Activated CD8-positive, alpha-beta memory T cell treated with anti-CD3 and anti-CD28 coated beads for 4 hours (primary cell): ENCODE data around the gene PLCB2.

Experiments used
- DNase-seq, 2 donors: peaks; one replicate each; pipeline ENCODE4 v3.0.0-alpha.2; 2020; ENCODE audit warnings: low read depth in 2 of 2

Gene PLCB2

DNA sequence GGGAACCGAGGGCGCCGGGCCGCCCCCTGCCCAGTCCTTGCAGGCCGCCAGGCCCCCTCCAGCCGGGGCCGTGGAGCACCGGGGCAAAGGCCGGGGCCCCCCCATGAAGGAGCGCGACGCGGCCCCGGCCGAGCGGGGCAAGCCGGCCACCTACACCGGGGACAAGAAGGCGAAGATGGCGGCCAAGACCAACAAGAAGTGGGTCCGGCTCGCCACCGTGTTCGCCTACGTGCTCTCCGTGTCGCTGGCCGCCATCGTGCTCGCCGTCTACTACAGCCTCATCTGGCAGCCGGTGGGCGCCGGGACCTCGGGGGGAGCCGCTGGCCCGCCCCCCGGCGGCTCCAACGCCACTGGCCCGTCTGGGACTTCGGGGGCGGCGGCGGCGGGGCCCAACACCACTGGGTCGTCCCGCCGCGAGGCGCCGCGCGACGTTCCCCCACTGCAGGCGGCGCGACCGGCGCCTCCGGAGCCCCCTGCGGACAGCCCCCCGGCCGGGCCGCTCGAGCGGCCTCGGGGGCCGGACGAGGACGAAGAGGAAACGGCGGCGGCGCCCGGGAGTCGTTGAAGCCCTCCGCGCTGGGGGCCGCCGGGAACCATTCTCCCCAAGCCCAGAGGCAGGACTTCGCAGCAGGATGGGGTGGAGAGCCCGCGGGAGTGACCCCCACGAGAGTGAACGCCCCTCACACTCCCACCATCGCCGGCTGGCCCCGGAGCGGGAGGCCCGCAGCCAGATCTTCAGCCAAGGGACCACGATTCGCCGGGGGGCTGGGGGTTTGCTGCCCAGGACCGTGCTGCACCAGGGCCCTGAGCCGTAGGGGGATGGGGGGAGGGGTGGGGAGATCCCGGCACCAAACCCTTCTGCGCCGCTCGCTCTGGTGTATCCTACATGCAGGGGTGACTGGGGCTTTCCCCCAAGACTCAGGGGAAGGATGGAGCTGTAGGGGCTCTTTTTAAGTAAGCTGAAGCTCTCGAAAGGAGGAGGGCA lies 16.5 kb upstream of the PLCB2 start:
- no peak for DNase-seq

DNA sequence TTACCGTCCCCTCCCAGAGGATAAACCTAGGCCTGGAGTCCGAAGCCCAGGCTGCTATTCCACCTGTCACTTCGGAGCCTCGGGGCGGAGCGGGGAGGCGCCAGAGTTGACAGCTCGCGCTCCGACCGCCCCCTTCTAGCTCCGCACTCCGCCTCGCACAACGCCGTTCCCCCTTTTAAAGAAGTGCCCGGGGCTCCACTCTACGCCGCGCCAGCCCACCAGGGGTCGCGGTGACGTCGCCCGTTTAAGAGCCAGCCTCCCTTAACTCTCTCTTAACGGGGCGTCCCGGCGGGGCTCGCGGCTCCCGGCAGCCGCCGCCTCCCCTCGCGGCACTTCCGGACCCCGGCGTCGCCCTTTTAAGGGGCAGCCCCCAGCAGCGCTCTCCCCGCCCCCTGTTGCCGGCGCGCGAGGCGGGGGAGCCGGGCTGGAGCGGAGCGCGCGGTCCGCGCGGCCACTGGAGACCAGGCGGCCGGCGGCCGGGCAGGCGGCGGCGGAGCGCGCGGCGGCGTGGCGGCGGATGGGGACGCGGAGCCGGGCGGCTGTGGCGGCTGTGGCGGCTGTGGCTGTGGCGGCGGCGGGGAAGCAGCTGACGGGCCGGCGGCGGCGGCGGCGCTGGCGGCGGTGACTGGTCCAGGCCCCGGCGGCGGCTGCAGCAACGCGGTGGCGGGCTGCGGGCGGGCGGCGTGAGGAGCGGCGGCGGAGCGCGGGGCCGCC lies 15.7 kb upstream of the PLCB2 start, which contains the start of gene INAFM2:
Gene INAFM2 (plus strand): TSS at position 454 of the 714 bp plus-strand sequence. CDS start 364 bp downstream, outside the sequence.
- DNase-seq = peak; percentile 87

DNA sequence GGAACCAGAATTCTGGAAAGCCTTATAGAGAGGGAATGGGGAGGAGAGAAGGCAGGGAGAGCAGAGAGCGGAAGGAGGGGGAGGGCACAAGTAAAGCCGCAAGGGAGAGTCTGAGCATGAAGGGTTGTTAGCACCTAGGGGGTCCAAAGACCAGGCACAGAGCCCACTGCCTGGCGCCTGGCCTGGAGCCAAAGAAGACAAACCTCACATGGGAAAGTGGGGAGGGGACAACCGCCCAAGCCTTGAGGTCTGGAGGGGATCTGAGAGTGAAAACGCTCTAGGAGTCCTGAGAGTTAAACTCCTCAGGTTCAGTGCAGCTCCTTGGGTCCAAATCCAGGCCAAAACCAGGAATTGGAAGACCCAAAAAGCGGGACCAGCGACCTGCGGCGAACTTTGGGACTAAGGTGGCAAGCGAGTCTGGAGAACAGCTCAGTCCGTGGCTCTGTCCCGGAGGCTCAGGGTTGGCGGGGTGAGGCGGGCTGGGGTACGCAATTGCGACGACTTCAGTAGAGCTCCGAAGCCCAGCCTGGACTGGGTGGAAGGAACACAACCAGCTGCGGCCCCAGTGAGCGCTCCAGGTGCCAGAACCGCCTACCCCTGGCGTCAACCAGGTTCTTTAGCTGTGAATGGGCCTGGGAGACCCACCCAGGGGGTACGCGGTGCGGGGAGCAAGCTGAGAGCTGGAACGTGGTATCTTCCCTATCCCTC lies 14.9 kb upstream of the PLCB2 start:
- no peak for DNase-seq

DNA sequence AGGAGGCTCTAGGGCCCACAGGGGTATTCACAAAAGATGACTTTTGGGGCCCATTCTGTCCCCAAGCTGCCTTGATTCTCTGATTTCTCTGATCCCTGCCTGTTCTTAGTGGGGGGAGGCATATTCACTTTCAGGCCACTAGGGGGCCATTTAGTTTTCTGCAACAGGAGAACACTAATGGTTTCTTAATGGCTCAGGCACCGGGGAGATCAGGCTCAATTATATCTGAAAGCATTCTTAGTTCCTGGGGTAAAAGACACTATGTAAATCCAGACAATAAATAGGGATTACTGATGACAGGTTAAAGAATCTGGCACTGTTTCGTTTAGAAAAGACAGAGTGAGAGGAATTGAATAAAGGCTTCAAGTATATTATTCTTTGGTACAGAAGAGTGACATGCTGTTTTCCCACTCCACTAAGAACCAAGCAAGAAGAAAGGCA lies 13.2 kb upstream of the PLCB2 start:
- peak in 1 of 2 donors; percentile 35 for DNase-seq

DNA sequence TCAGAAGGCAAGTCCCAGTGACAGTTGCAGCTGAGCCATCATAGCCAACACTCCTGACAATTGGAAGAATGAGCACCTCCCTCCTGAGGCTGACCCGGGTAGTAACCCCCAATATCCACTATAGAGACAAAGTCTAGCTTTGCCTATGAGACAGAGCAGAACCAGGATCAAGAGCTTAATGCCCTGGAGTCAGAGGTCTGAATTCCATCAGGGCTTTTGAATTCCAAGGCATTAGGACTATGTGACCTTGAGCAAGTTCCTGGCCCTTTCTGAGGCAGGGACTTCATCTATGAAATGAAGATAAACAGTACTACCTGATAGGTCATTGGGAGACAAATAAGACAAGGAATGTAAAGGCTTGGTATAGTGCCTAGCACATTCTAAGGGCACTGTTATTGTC lies 12.7 kb upstream of the PLCB2 start:
- DNase-seq = no peak

DNA sequence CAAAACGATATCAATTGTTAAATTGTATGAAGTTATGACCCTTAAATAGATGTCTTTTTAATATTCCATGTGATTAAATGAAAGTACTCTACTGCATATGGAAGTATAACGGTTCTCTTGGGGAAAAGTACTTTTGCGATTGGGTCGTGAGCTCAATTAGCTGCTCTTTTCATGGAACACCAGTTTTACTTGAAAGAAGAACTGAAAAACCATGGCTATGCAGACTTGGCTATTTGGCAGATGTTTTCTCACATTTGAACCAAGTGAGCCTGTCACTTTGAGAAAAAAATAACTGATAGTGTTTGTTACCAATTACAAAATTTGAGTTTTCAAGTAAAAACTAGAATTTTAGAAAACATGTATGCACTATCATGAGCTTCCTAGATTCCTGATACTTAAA lies 9.8 kb upstream of the PLCB2 start:
- DNase-seq = no peak

DNA sequence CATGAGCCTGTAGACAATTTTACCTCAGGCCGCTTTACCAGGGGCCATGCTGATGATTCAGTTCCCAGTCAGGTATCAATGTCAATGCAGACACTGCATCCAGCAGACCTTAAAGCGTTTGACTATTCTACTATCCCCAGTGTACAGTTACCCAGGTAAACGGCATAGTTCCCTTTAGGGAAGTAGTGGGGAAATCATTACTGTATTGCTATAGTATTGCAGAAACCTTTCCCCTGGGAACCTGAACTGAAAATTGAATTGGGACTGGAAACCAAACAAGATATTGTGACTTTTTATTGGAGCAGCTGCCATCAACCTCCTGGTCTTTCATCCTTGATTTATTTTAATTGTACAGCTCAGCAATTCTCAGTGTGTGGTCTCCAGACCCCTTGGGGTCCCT lies 9.2 kb upstream of the PLCB2 start:
- DNase-seq = no peak

DNA sequence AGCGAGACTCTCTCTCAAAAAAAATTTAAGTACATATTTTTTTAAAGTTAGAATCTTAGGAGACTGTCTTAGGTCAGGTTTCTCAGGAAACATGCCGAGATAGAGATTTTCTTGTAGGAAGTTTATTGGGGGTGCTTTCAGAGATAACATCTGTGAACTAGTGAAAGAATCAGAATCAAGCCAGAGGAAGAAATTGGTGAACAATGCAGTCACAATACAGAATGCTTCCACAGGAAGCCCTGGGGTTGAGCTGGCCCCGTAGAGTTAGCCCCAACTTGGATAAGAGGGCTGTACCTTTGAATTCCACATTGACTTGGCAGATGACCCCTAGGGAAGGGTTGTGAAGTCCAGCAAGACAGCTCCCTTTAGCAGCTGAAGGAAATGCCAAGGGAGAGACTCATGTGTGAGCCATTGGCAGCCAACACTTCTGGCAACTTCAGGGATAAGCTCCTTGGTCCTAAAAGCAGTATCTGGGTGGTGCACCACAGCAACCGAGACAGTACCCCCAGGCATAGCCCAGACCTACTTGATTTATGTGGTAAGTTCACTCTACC lies 7.1 kb upstream of the PLCB2 start:
- no peak for DNase-seq

DNA sequence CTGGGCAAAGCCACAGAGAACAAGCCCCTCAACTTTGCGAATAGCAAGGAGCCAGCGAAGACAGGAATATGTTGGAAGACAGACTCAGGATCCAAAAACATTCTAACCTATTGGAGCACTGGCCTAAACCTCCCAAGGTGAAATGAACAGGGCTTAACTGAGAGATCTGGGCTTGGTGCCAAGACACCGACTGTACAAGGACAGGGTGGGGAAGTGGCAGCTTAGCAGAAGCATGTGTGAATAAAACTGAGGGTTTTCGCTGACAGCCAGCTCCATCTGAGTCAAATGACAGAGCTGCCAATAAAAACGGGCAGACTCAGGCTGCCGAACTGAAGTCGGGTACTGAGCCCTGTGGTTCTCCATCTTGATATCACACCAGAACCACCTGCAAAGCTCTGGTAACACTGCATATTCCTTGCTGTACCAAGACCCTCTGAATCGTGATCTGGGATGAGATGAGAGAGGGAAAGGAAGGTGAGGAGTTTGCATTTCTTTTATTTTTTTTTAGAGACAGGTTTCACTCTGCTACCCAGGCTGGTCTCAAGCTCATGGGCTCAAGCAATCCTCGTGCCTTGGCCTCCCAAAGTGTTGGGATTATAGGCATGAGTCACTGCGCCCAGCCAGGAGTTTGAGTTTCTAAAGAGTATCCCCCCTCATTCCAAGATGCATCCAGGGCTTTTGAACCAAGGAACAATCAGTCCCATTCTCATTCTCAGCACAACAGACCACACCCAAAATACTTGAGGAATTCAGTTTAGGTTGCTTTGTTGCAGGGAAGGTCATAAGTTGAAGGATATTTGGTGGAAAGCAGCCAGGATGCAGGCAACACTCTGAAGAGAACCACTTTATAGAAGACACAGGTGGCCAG lies 6.0 kb upstream of the PLCB2 start:
- no peak for DNase-seq

DNA sequence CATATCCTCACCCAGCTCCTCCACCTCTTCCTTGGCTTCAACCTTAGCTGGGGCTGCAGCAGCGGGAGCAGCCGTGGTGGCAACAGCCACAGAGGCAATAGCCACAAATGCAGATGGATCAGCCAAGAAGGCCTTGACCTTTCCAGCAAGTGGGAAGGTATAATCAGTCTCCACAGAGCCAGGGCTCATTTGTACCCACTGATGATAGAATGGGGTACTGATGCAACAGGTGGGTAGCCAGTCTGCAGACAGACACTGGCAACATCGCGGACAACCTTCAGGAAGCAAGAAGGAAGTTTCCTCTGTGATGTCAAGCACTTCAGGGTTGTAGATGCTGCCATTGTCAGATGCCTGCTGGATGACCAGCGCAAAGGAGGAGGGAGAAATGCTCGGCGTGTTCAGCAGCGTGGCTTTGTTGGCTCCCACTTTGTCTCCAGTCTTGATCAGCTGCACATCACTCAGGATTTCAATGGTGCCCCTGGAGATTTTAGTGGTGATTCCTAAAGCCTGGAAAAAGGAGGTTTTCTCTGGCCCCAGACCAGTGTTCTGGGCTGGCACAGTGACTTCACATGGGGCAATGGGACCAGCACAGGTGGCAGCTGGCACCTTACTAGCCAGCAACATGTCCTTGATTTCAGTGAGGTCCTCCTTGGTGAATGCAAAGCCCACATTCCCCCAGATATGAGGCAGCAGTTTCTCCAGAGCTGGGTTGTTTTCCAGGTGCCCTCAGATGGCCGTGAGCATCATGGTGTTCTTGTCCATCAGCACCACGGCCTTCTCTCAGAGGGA lies 4.8 kb upstream of the PLCB2 start:
- no peak for DNase-seq

DNA sequence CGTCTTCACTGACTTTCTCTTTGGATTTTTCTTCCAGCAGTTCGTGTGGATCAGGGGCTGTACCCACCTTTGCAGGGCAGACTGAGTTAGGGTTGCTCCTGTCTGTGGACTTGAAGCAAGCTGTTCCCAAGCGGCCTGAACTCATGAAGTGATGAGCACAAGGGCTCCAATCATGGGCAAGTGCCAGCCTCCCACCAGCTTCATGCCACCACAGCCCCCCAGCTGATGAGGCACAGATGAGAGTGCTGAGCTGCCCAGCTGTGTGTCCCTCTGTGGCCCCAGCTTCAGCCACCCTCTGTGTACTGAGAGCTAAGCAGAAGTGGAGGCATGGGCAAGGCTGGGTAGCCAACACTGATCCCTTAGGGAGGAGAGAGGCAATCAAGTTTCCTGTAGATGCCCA lies 3.3 kb upstream of the PLCB2 start:
- no peak for DNase-seq

DNA sequence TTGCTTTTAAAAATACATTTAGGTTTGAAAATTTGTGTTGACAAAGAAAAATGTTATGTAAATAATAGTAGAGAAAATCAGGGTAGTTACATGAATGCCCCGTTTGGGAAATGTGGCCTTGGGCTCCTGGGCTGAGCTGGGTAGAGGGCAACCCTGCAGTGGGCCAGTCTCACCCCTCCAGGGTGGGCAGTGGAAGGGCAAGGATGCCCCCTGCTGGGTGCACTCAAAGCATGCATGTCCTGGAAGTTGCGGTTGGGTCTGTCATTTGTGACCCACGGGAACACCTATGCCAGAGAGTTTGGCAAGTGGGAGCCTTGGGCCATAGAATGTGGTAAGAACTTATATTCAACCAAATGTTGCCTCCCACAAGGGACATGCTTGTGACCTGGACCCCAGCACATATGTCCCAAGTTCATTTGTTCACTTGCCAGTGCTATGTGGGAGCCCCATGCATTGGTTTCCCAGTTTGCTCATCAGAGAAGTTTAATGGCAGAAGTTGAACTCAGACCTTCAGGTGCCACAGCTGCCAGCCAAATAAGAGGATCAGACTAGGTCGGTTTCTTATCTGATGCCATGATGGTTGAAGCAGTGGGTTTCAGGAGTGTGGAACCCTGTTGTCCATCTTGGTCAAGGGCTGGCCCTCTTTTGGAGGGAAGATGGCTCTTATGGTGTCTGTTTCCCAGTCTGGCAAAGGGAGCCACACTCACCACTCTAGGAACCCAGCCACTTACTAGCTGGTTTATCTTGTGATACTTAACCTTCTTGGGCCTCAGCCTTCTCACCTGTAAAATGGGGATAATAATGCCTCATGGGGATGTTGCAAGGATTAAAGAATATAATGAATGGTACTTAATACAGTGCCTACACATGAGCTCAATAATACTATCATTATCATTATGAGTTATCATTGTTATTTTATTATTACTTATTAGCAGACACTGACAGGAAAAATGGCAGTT lies 2.5 kb upstream of the PLCB2 start:
- DNase-seq = no peak

DNA sequence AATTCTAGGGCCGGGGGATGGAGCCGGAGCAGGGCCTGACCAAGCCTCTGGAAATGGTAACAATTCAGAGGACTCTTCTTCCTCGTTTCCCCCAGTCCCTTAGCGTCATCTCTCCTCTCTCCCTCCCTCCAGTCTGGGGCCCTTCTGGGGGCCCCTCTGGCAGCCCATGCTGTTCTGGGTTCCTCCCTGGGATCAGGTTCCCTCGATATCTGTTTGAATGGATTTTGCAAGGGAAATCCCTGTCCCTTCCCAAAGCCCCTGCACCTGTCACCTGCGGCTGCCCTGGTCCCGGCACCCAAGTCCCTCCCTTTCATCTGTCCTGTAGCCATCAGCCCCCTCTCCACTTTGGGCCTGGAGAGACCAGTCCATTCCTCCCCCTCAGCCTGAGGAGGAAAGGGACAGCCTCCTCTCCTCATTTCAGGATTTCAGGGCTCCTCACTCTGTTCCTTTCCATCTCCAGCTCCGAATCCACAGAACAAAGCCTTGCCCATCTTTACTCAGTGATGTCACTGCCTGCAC lies 1.7 kb upstream of the PLCB2 start:
- no peak for DNase-seq

DNA sequence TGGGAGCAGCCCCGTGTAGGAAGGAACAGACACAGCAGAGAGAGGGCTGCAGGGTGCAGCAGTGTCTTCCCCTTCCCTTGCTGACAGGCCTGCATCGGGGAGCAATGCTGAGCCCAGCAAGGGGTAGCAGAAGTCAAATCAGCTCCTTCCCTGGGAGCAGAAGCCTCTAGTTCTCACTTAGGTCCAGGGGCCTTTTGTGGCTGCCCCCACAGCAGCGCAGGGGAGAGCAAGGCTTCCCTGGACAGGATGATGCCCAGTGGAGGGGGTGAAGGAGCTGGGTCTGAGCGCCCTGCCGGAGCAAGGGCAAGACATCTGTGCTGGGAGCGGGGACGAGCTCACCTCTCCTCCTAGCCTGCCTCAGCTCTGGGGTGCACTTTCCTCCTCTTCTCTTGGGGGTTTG lies 827 bp downstream of the PLCB2 start:
- DNase-seq = no peak

DNA sequence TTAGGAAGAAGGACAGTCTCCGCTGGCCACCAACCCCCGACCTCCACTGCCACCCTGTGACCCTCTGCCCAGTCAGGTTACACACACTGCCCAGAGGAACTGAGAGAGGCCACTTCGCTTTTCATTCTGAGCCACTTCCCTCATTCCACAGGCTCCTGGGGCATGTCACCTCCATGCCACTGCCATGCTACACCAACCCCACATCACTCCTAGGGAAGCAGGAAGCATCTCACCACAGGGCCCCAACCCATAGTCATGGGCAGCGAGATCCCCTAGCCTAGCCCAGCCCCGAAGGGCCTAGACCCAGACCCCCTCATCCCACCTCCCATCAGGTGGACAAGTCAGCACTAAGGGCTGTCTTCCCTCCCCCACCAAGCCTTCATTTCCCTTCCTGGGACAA lies 1.4 kb downstream of the PLCB2 start:
- DNase-seq = no peak

DNA sequence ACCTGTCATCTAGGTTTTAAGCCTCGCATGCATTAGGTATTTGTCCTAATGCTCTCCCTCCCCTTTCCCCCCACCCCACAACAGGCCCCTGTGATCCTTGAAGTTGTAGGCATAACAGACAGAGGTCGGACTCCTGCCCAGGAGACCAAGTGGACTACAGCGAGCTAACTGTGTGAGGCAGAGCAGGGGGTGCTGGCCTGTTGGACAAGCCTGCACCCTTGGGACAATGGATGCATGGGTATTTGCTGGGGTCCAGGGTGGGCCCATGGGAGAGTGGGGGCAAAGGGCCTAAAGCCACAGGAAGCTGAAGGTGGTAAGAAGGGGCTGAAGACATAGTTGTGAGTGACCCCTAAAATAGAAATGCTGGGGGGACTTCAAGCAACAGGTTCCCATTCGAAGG lies 2.5 kb downstream of the PLCB2 start:
- DNase-seq = no peak

DNA sequence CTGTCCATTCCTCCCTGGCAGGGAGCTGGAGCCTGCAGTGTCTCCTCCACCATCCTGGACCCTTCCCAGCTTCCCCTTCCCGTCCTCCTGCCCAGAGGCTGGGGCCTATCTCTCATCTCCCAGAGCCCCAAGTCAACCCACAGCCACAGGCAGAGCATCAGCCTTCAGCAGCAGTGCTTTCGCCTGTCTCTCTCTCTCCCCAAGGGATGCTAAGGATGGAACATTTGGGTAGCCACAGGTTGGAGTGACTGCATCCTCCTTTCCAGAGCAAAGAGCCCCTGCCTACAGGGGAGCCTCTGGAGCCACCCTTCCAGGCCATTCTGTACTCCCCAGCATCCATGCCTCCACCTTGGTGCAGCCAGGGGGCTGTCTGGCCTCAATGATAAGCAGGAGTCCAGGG lies 4.2 kb downstream of the PLCB2 start:
- no peak for DNase-seq

DNA sequence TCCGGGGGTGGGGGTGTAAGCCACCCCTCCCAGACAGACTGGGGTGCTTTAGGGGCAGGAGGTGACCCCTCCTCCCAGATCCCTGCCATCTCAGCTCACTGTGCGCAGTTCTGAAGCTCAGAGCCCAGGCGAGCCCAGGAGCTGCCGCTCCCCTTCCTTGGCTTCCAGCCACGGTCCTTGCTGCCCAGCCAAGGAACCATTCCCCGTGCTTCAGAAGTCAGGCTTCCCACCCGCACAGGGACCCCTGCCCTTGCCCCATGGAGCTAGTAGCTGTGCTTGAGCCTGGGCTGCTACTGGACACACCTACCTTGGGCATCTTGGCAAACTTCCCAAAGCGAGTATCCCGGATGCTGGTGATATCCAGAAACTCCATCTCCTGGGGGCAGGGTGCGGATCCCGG lies 4.8 kb downstream of the PLCB2 start:
- no peak for DNase-seq
